ELF-1 (cell line): ENCODE measurements around the gene SLC4A8.
"Not testable (repeated sequence)": the region's sequence is repeated elsewhere in the genome, so short reads cannot be mapped to it uniquely, and the experiment has no call there.

Experiments
- DNase-seq: peaks from one replicate; pipeline ENCODE4 v3.0.0-alpha.2; 2016; ENCODE audit warnings: low read depth, low spot score

Gene SLC4A8

GRCh38 chr12:51475543-51475942, 50.9 kb downstream of the SLC4A8 start:
- DNase-seq, result no peak

- DNase-seq, result no peak
Observed at GRCh38 chr12:51480978-51481377, 56.3 kb downstream of the SLC4A8 start.

GRCh38 chr12:51482929-51483697, 58.5 kb downstream of the SLC4A8 start:
- DNase-seq, result no peak

- no peak for DNase-seq
Observed at GRCh38 chr12:51484119-51484518, 59.5 kb downstream of the SLC4A8 start.

- DNase-seq, result no peak
Observed at GRCh38 chr12:51488281-51488680, 63.6 kb downstream of the SLC4A8 start.

GRCh38 chr12:51493281-51493680, 68.7 kb downstream of the SLC4A8 start:
- DNase-seq, result no peak

- DNase-seq, result no peak
Observed at GRCh38 chr12:51496895-51497294, 72.3 kb downstream of the SLC4A8 start.

- no peak for DNase-seq
Observed at GRCh38 chr12:51504851-51505250, 80.2 kb downstream of the SLC4A8 start.

GRCh38 chr12:51505360-51506105, 80.9 kb downstream of the SLC4A8 start:
- no peak for DNase-seq

GRCh38 chr12:51507178-51507577, 82.5 kb downstream of the SLC4A8 start:
- DNase-seq, result no peak

- DNase-seq, result no peak
Observed at GRCh38 chr12:51508285-51508684, 83.7 kb downstream of the SLC4A8 start.

GRCh38 chr12:51511546-51512260, 87.1 kb downstream of the SLC4A8 start:
- no peak for DNase-seq

- DNase-seq, result no peak
Observed at GRCh38 chr12:51512438-51512837, 87.8 kb downstream of the SLC4A8 start.

GRCh38 chr12:51515037-51515436, 90.4 kb downstream of the SLC4A8 start:
- not testable (repeated sequence) for DNase-seq

GRCh38 chr12:51517316-51517715, 92.7 kb downstream of the SLC4A8 start:
- DNase-seq, result no peak

GRCh38 chr12:51517800-51518199, 93.2 kb downstream of the SLC4A8 start:
- peak; percentile 29 for DNase-seq

GRCh38 chr12:51519755-51520154, 95.1 kb downstream of the SLC4A8 start:
- DNase-seq, result no peak

- peak; percentile 22 for DNase-seq
Observed at GRCh38 chr12:51520576-51521325, 96.1 kb downstream of the SLC4A8 start.

- no peak for DNase-seq
Observed at GRCh38 chr12:51521554-51522276, 97.1 kb downstream of the SLC4A8 start.

GRCh38 chr12:51522696-51523095, 98.1 kb downstream of the SLC4A8 start:
- no peak for DNase-seq

- DNase-seq, result peak; percentile 62
Observed at GRCh38 chr12:51524386-51524901, 99.8 kb downstream of the SLC4A8 start.
